ENCODE measurements around the gene PPFIBP2.

The PPFIBP2 gene

GRCh38 chr11:7528514-7529049 is 14.8 kb downstream of the PPFIBP2 start:
- DNase-seq: no peak

GRCh38 chr11:7530013-7530640 is 16.3 kb downstream of the PPFIBP2 start:
- DNase-seq: no peak

GRCh38 chr11:7531011-7531410 is 17.2 kb downstream of the PPFIBP2 start:
- DNase-seq: no peak

GRCh38 chr11:7532405-7533145 is 18.8 kb downstream of the PPFIBP2 start:
- no peak for DNase-seq

GRCh38 chr11:7533199-7534041 is 19.6 kb downstream of the PPFIBP2 start:
- no peak for DNase-seq

GRCh38 chr11:7534042-7534378 is 20.2 kb downstream of the PPFIBP2 start:
- DNase-seq: no peak

GRCh38 chr11:7536100-7536499 is 22.3 kb downstream of the PPFIBP2 start:
- DNase-seq: no peak

GRCh38 chr11:7537265-7537664 is 23.5 kb downstream of the PPFIBP2 start:
- DNase-seq: no peak

- DNase-seq: no peak
These were observed 24.2 kb downstream of the PPFIBP2 start for GRCh38 chr11:7538031-7538430.

- DNase-seq: no peak
These were observed 25.0 kb downstream of the PPFIBP2 start for GRCh38 chr11:7538466-7539454.

GRCh38 chr11:7540830-7541555 is 27.2 kb downstream of the PPFIBP2 start:
- no peak for DNase-seq

- DNase-seq: no peak
These were observed 29.5 kb downstream of the PPFIBP2 start for GRCh38 chr11:7543302-7543701.

- no peak for DNase-seq
These were observed 30.2 kb downstream of the PPFIBP2 start for GRCh38 chr11:7544021-7544420.

- no peak for DNase-seq
These were observed 31.8 kb downstream of the PPFIBP2 start for GRCh38 chr11:7545611-7546010.

GRCh38 chr11:7546324-7546791 is 32.6 kb downstream of the PPFIBP2 start:
- no peak for DNase-seq

- DNase-seq: no peak
These were observed 33.9 kb downstream of the PPFIBP2 start for GRCh38 chr11:7547687-7548086.

- DNase-seq: no peak
These were observed 35.0 kb downstream of the PPFIBP2 start for GRCh38 chr11:7548659-7549274.

GRCh38 chr11:7549681-7550080 is 35.9 kb downstream of the PPFIBP2 start:
- no peak for DNase-seq

GRCh38 chr11:7551571-7551970 is 37.8 kb downstream of the PPFIBP2 start:
- no peak for DNase-seq

- DNase-seq: no peak
These were observed 38.9 kb downstream of the PPFIBP2 start for GRCh38 chr11:7552666-7553065.

Data from activated T-cell treated with anti-CD3 and anti-CD28 coated beads, Interleukin-2, amount 50 U/mL, for 1 hour (primary cell).